ENCODE results near the gene PPP2R3A.

GRCh38 chr3:135987661-135988060 is 22.1 kb downstream of the PPP2R3A start:
- TF ChIP-seq EP300 (IDR thresholded peaks at IDR 0.05; ENCODE audit: low read depth in 2 of 2, low read length in 2 of 2) (no peak), EP300 (CRISPR knock-in tag; IDR thresholded peaks at IDR 0.05; ENCODE audit: borderline replicate concordance) (no peak), ZBTB44 (CRISPR knock-in tag; IDR thresholded peaks at IDR 0.05) (no peak), ZNF687 (CRISPR knock-in tag; IDR thresholded peaks at IDR 0.05) (no peak), KAT2B (IDR thresholded peaks at IDR 0.05; ENCODE audit: borderline replicate concordance, low read depth, low read length) (no peak), ZHX2 (IDR thresholded peaks at IDR 0.05; ENCODE audit: low read depth) (no peak), ZHX2 (CRISPR knock-in tag; IDR thresholded peaks at IDR 0.05; ENCODE audit: borderline replicate concordance) (no peak), HMGXB4 (CRISPR knock-in tag; IDR thresholded peaks at IDR 0.05; ENCODE audit: borderline replicate concordance in 1 of 2, low read depth in 1 of 2) (no peak), POLR2A (IDR thresholded peaks at IDR 0.05; ENCODE audit: insufficient read depth in 1 of 2, low read depth in 2 of 2, low read length in 2 of 2) (no peak), CTCF (CRISPR knock-in tag; IDR thresholded peaks at IDR 0.05) (no peak)

Measured in HepG2 (cell line).